Erythroblast (primary cell): Measurements from ENCODE around the gene RBFOX1.

ENCODE experiments used
- GATA1 ChIP-seq: IDR thresholded peaks from 2 replicates; pipeline ENCODE4 v1.6.1; 2011; ENCODE audit warnings: low read depth, mild to moderate bottlenecking, control low read depth, low read length, moderate library complexity
- POLR2A ChIP-seq: IDR thresholded peaks from 2 replicates; pipeline ENCODE4 v1.6.1; 2011; ENCODE audit warnings: mild to moderate bottlenecking, low read length

- TF ChIP-seq POLR2A (no peak), GATA1 (no peak)
Measured at GRCh38 chr16:7443142-7443541, 110.5 kb downstream of the RBFOX1 start.
